HG02642 (cell line): ENCODE results near the gene MIEF1.

Experiments
- ATAC-seq: cut with Tn5 transposase; IDR thresholded peaks from one replicate; pipeline ENCODE4 v1.9.1; 2021; ENCODE audit warnings: mild to moderate bottlenecking; ENCODE audit not compliant: unreplicated experiment, poor library complexity

The MIEF1 gene

GRCh38 chr22:39554151-39554550, 52.1 kb downstream of the MIEF1 start:
- ATAC-seq = no peak

- ATAC-seq = no peak
Measured at GRCh38 chr22:39556970-39557841, 55.1 kb downstream of the MIEF1 start.

GRCh38 chr22:39558254-39558727, 56.2 kb downstream of the MIEF1 start:
- no peak for ATAC-seq

- no peak for ATAC-seq
Measured at GRCh38 chr22:39558950-39559349, 56.9 kb downstream of the MIEF1 start.

DNA sequence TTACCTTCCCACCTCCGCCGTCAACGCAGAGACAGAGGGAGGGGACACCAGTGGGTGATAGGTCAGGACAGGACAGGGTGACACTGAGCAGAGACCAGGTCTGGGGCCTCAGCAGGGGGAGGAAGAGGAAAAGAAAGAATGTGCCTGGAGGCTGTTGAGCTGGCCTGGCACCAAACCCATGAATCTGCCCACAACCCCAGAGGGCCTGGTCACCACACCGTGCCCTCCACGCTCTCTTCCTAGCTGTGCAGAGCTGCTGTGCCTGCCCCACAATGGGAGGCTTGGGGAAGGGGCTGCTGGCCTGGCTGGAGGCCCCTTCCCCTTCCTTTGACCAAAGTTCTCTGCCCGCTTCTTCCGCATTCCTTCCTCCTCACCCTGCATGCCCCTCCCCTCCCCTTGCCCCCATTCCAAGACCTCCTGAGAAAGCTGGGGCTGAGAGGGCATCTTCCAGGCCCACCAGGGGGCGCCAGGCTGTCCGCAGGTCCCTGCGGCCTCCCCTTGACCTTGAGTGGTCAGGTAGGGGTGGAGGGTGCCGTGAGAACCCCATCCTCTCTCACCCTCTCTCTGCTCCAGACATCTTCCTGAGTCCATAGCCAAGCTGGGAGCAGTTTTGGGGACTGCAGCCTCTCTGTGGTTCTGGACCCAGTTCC, 57.5 kb downstream of the MIEF1 start:
- ATAC-seq = no peak

- no peak for ATAC-seq
Measured at GRCh38 chr22:39560127-39560526, 58.0 kb downstream of the MIEF1 start.

DNA sequence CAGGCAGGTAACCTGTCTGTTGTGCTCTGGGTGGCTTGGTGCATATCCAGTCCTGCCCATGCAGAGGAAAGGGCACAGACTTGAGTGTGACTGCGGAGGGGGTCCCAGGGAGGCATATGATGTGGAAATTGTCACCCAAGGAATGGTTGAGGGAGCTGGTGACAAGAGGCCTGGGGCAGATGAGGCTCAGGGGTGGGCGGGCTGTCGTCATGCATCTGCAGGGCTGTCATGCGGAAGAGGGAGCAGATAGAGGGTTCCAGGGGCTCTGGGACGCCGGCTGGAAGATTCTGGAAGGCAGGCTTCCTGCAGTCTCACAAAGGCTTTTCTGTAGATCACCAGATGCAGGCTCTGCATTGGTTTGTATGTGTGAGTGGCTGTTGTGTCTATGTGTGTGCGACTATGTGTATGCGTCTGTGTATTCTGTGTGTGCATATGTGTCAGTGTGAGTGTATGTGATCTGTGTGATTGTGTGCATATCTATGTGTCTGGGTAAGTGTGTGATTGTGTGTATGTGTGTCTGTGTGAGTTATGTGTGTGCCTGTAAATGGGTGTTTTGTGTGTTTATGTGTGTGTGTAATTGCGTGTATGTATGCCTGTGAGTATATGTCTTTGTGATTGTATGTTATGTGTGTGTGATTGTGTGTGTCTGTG, 60.9 kb downstream of the MIEF1 start:
- ATAC-seq = no peak

GRCh38 chr22:39563571-39564428, 61.7 kb downstream of the MIEF1 start:
- no peak for ATAC-seq

DNA sequence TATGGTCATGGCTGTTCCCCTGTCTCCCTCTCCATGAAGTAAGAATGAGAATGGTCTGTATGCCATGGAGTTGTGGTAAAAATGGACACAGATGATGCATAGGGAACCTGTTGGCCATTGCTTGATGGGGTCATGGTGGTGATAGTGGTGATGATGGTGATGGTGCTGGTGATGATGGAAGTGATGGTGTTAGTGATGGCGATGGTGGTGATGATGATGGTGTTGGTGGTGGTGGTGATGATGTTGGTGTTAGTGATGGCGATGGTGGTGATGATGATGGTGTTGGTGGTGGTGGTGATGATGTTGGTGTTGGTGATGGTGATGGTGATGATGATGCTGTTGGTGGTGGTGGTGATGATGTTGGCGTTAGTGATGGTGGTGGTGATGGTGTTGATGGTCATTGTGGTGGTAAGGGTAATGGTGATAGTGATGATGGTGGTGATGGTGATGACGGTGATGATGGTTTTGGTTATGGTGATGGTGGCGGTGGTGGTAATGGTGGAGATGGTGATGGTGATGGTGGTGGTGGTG, 63.4 kb downstream of the MIEF1 start:
- ATAC-seq = no peak

DNA sequence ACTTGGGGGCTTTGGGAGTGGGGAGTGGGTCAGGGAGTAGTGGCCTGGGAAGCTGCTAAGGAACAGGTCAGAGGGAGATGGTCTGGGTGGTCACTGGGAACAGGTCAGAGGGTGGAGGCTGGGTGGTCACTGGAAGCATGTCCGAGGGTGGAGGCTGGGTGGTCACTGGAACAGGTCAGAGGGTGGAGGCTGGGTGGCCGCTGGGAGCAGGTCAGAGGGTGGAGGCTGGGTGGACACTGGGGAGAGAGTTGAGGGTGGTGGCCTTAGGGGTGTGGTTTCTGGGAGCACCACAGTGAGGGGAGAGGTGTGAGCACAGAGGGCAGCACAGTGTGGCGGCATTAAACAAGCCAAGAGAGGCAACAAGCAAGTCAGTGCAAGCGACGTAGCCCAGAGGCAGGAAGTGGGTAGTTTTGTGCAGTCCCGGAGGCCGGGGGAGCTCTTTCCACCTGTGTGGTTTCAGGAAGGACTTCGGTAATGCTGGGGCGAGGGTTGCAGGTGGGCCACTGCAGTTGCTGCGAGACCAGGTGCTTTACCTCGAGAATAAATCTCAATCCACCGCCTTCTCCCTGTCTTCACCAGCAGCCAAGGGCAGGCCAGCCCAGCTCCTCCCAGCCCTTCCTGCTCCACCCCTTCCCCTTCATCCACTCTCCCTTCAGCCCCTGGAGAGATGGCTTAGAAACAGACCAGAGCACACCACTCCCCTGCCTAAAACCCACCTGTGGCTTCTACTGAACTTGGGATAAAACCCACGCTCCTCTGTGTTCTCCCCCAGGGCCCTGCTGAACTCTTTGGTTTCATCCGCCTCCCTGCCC, 65.3 kb downstream of the MIEF1 start:
- ATAC-seq = no peak
